HepG2 (cell line): Measurements from ENCODE around the gene TOR4A. TPM values are rescaled to one million over a fixed set of nuclear protein-coding genes. Genes with fewer than 3 reads are reported as not detected.

Experiments used
- ATAC-seq: fragments of 200-7000 bp; cut with Tn5 transposase; 3 replicates; pipeline ENCODE4 v1.9.1; 2020; ENCODE audit warnings: mild to moderate bottlenecking, moderate library complexity
- BruUV-seq: library from RNA; stranded (reverse); fragments of 400-500 nt; replicated peaks from 2 replicates; lab custom pipeline; 2021; lab: Mats Ljungman, UMichigan
- CTCF ChIA-PET: fragments of 300-600 bp; formaldehyde crosslinking; extraction: SDS; loops from one replicate; lab custom pipeline; 2021; ENCODE audit warnings: low total read pairs, inconsistent platforms, low intra/inter-chr PET ratio; lab: Yijun Ruan, JAX
- POLR2A ChIA-PET: fragments of 350-600 bp; sonication (Branson Sonifier 250); formaldehyde crosslinking; loops from one replicate; lab custom pipeline; 2020; ENCODE audit warnings: antibody characterized with exemption, inconsistent platforms; lab: Yijun Ruan, JAX
- DNase-seq: peaks from one replicate; pipeline ENCODE4 v3.0.0-alpha.2; 2015; ENCODE audit warnings: low spot score
- FAIRE-seq: peaks from 3 replicates; lab custom pipeline; 2011; peaks lifted over from hg19 to GRCh38; lab: Jason Lieb, UNC
- H2AFZ ChIP-seq: one replicate; pipeline ENCODE4 v1.6.1; 2011; ENCODE audit warnings: low read length, inconsistent platforms
- H3K27ac ChIP-seq: fragments of 300-600 bp; 3 replicates; pipeline ENCODE4 v1.8.0; 2011; ENCODE audit warnings: mixed run types, mild to moderate bottlenecking, mixed read lengths, low read length, inconsistent platforms; ENCODE audit not compliant: insufficient read depth; ENCODE audit errors: extremely low read length
- H3K27me3 ChIP-seq, 2 experiments: fragments of 200-600 bp in 1 of 2; 2 replicates in 1 of 2; 3 replicates in 1 of 2; pipeline versions ENCODE4 v1.6.0 to v1.8.0; 2011; ENCODE audit warnings: low read length in 2 of 2, mild to moderate bottlenecking in 2 of 2, moderate library complexity in 2 of 2, inconsistent platforms in 1 of 2; ENCODE audit not compliant: insufficient read depth in 2 of 2, control insufficient read depth in 1 of 2
- H3K36me3 ChIP-seq, 2 experiments: fragments of 200-600 bp in 1 of 2; replicated peaks in 1 of 2; 2 replicates in 1 of 2; 3 replicates in 1 of 2; pipeline versions ENCODE4 v1.5.1 to v1.8.0; 2011; ENCODE audit warnings: low read length in 2 of 2, inconsistent platforms in 1 of 2; ENCODE audit not compliant: insufficient read depth in 2 of 2, control insufficient read depth in 1 of 2
- H3K4me1 ChIP-seq: 2 replicates; pipeline ENCODE4 v1.5.1; 2012; ENCODE audit warnings: low read length, inconsistent platforms; ENCODE audit not compliant: insufficient read depth
- H3K4me2 ChIP-seq: 2 replicates; pipeline ENCODE4 v1.6.0; 2011; ENCODE audit warnings: low read depth, low read length, inconsistent platforms
- H3K4me3 ChIP-seq, 3 experiments: fragments of 200-600 bp in 1 of 3; sonication (generic), shearing (Covaris generic) in 1 of 3; replicated peaks in 1 of 3; 2 replicates each; pipeline ENCODE4 v1.5.1; 2011 to 2016; ENCODE audit warnings: low read length in 3 of 3, inconsistent platforms in 2 of 3, low read depth in 2 of 3, mild to moderate bottlenecking in 2 of 3, control low read depth in 1 of 3, mixed read lengths in 1 of 3; ENCODE audit not compliant: insufficient read depth in 1 of 3
- H3K79me2 ChIP-seq: one replicate; pipeline ENCODE4 v1.6.1; 2011; ENCODE audit warnings: low read length, inconsistent platforms; ENCODE audit not compliant: insufficient read depth
- H3K9ac ChIP-seq: 2 replicates; pipeline ENCODE4 v1.6.0; 2011; ENCODE audit warnings: mild to moderate bottlenecking, low read depth, low read length, inconsistent platforms; ENCODE audit not compliant: insufficient read depth
- H3K9me3 ChIP-seq: 2 replicates; pipeline ENCODE4 v1.5.1; 2012; ENCODE audit warnings: mild to moderate bottlenecking, low read length
- H4K20me1 ChIP-seq: 2 replicates; pipeline ENCODE4 v1.6.0; 2011; ENCODE audit warnings: inconsistent platforms, mild to moderate bottlenecking, low read length, moderate library complexity; ENCODE audit not compliant: insufficient read depth
- CBX1 ChIP-seq: IDR thresholded peaks from one replicate; pipeline ENCODE4 v1.6.1; 2016; ENCODE audit warnings: antibody characterized with exemption, low read depth
- HIC2 ChIP-seq: sonication (generic); formaldehyde crosslinking; IDR thresholded peaks from 2 replicates; pipeline ENCODE4 v1.9.0; 2022; ENCODE audit warnings: low read depth, missing genetic modification reagents
- HNRNPL ChIP-seq: fragments of 200-400 bp; formaldehyde crosslinking; IDR thresholded peaks from 2 replicates; pipeline ENCODE4 v1.6.1; 2017; ENCODE audit warnings: mild to moderate bottlenecking, low read depth, low read length
- HOXA7 ChIP-seq: sonication (generic); formaldehyde crosslinking; IDR thresholded peaks from 2 replicates; pipeline ENCODE4 v1.8.1; 2022; ENCODE audit warnings: mild to moderate bottlenecking, missing genetic modification reagents, moderate library complexity
- JUNB ChIP-seq: sonication (generic); formaldehyde crosslinking; IDR thresholded peaks from 2 replicates; pipeline ENCODE4 v1.8.0; 2022; ENCODE audit warnings: missing genetic modification reagents, mild to moderate bottlenecking, borderline replicate concordance
- MED1 ChIP-seq: sonication (generic); formaldehyde crosslinking; IDR thresholded peaks from 2 replicates; pipeline ENCODE4 v1.4.0; 2020; ENCODE audit warnings: missing genetic modification reagents
- PHF20 ChIP-seq: sonication (generic); formaldehyde crosslinking; IDR thresholded peaks from 2 replicates; pipeline ENCODE4 v1.5.0; 2020; ENCODE audit warnings: mild to moderate bottlenecking, missing genetic modification reagents
- PRMT3 ChIP-seq: sonication (generic); formaldehyde crosslinking; IDR thresholded peaks from 2 replicates; pipeline ENCODE4 v1.8.1; 2022; ENCODE audit warnings: low read depth, mild to moderate bottlenecking, moderate library complexity, missing genetic modification reagents, borderline replicate concordance
- SETDB1 ChIP-seq: sonication (generic); formaldehyde crosslinking; IDR thresholded peaks from 2 replicates; pipeline ENCODE4 v1.5.1; 2020; ENCODE audit warnings: missing genetic modification reagents, mild to moderate bottlenecking, borderline replicate concordance
- SNAI1 ChIP-seq: sonication (generic); formaldehyde crosslinking; IDR thresholded peaks from 2 replicates; pipeline ENCODE4 v1.5.0; 2020; ENCODE audit warnings: mild to moderate bottlenecking, missing genetic modification reagents, borderline replicate concordance
- SRY ChIP-seq: sonication (generic); formaldehyde crosslinking; IDR thresholded peaks from 2 replicates; pipeline ENCODE4 v1.8.0; 2022; ENCODE audit warnings: mild to moderate bottlenecking, missing genetic modification reagents
- TCF7 ChIP-seq: sonication (generic); IDR thresholded peaks from 2 replicates; pipeline ENCODE4 v1.6.1; 2016; ENCODE audit warnings: antibody characterized with exemption, low read depth
- TFAP4 ChIP-seq: sonication (generic); IDR thresholded peaks from 2 replicates; pipeline ENCODE4 v1.6.1; 2016; ENCODE audit warnings: low read depth, borderline replicate concordance
- ZBTB20 ChIP-seq: sonication (generic); formaldehyde crosslinking; IDR thresholded peaks from 2 replicates; pipeline ENCODE4 v1.8.1; 2023; ENCODE audit warnings: missing genetic modification reagents, low read depth, mild to moderate bottlenecking, borderline replicate concordance
- ZFAT ChIP-seq: sonication (generic); formaldehyde crosslinking; conservative IDR thresholded peaks from 2 replicates; pipeline ENCODE4 v1.8.1; 2023; ENCODE audit warnings: missing genetic modification reagents, inconsistent platforms
- ZNF547 ChIP-seq: sonication (generic); formaldehyde crosslinking; IDR thresholded peaks from 2 replicates; pipeline ENCODE4 v1.5.1; 2020; ENCODE audit warnings: mild to moderate bottlenecking, missing genetic modification reagents
- ZNF607 ChIP-seq: sonication (generic); formaldehyde crosslinking; IDR thresholded peaks from 2 replicates; pipeline ENCODE4 v1.5.1; 2020; ENCODE audit warnings: missing genetic modification reagents, mild to moderate bottlenecking, borderline replicate concordance
- ZNF782 ChIP-seq: sonication (generic); formaldehyde crosslinking; IDR thresholded peaks from 2 replicates; pipeline ENCODE4 v1.4.0; 2020; ENCODE audit warnings: missing genetic modification reagents, mild to moderate bottlenecking, borderline replicate concordance
- ZSCAN25 ChIP-seq: sonication (generic); formaldehyde crosslinking; IDR thresholded peaks from 2 replicates; pipeline ENCODE4 v1.8.0; 2022; ENCODE audit warnings: mild to moderate bottlenecking, missing genetic modification reagents
- WGBS: methylation state at CpG from one replicate; pipeline ENCODE4 v1.1.6; 2017; ENCODE audit warnings: low lambda C conversion rate; 5-methylcytosine and 5-hydroxymethylcytosine counted together
- in situ Hi-C: cut with HindIII; loops from 2 replicates; pipeline ENCODE4 v1.10.0; 2017; ENCODE audit warnings: low pct_unique_long_range_greater_than_20kb; ENCODE audit not compliant: extremely low pct_ligation_motif_present
- intact Hi-C: fragments of 100-400 bp; cut with micrococcal nuclease; formaldehyde crosslinking; loops from one replicate; pipeline ENCODE4 v1.10.0; 2022; ENCODE audit not compliant: unreplicated experiment
- polyA plus RNA-seq, 8 experiments: library from polyadenylated mRNA; depleted of rRNA in 3 of 8; stranded (reverse) in 7 of 8; unstranded in 1 of 8; fragments of >200 nt; fragmentation: Illumina TruSeq in 4 of 8; extraction: Trizol in 4 of 8; gene quantifications; 2 replicates each; pipeline versions ENCODE4 v1.2.1 to v1.2.3, GENCODE V29; 2011 to 2016; ENCODE audit warnings: low read depth in 4 of 8, missing spikeins in 1 of 8, mixed read lengths in 1 of 8; ENCODE audit not compliant: insufficient read depth in 1 of 8
- total RNA-seq, 5 experiments: library from RNA; depleted of rRNA; stranded (reverse); fragments of >200 nt; fragmentation: Illumina TruSeq; extraction: Trizol; gene quantifications; 2 replicates each; pipeline ENCODE4 v1.2.3, GENCODE V29; 2016; ENCODE audit warnings: low read depth in 1 of 5

Gene TOR4A
- total and polyA plus RNA-seq, 2 of the 13 experiments (the other 11 are each of a cell fraction or from before 2014, with no cell fraction given), result 11.1 to 14.2 TPM

- TF ChIP-seq PHF20 (CRISPR knock-in tag) (0 out of 2 replicates have a peak, but pooled peaks have one; percentile 17), PRMT3 (CRISPR knock-in tag) (no peak), ZBTB20 (CRISPR knock-in tag) (no peak), MED1 (CRISPR knock-in tag) (no peak), ZSCAN25 (CRISPR knock-in tag) (0 out of 2 replicates have a peak, but pooled peaks have one; percentile 13), HOXA7 (CRISPR knock-in tag) (0 out of 2 replicates have a peak, but pooled peaks have one; percentile 19), ZNF782 (CRISPR knock-in tag) (0 out of 2 replicates have a peak, but pooled peaks have one; percentile 10)
Measured at GRCh38 chr9:137234758-137235423, 42.6 kb upstream of the TOR4A start (continued).

- peak overlapping the region; percentile 72 for H3K9ac ChIP-seq
- peaks cover 15% of the 10 kb centered on the region for H3K79me2 ChIP-seq
- ChIA-PET POLR2A (interaction anchor here (0.7 to 7.4 kb wide), 14 partner anchors 8 to 180 kb away, joined by 4 to 78 read pairs (median 7); partner anchors contain the start of genes ANAPC2, CYSRT1, MAN1B1 and NELFB), CTCF (interaction anchor here (0.9 to 2.6 kb wide), 10 partner anchors 12 to 117 kb away, joined by 3 to 19 read pairs (median 3); partner anchors contain the start of genes ANAPC2, SSNA1 and TOR4A)
- BruUV-seq, result no TSS peak
- peak; percentile 45 for DNase-seq
- no peak overlapping the region for H2AFZ ChIP-seq
- peaks cover 59% of the 10 kb centered on the region for H3K4me1 ChIP-seq
- no peaks in the 10 kb centered on the region for H4K20me1 ChIP-seq
- no peaks in the 10 kb centered on the region for H3K9me3 ChIP-seq
- H3K27ac ChIP-seq, result peak overlapping the region; percentile 68
- no peaks in the 10 kb centered on the region for H3K27me3 ChIP-seq
- peak overlapping the region; percentile 85 for H3K4me2 ChIP-seq
- no peaks in the 10 kb centered on the region for H3K36me3 ChIP-seq
- peak; percentile 53 for ATAC-seq
- FAIRE-seq, result no peak
- intact Hi-C loops, result loop anchor here (2.0 kb wide), 1 partner anchor 13 kb away; the partner anchor contains the start of gene RNF208
- H3K4me3 ChIP-seq, result peak overlapping the region; percentile 67 to 81 (median 72)
- in situ Hi-C loops, result no loop called here
- WGBS, result 0% methylated on average over 3 of the region's 35 CpGs
- TF ChIP-seq SRY (CRISPR knock-in tag) (peak; percentile 8; the same call in 1 of the 2 replicates), CBX1 (no peak), ZFAT (CRISPR knock-in tag) (no peak), SETDB1 (CRISPR knock-in tag) (no peak), ZNF607 (CRISPR knock-in tag) (peak; percentile 16; the same call in 1 of the 2 replicates), HIC2 (CRISPR knock-in tag) (no peak), TFAP4 (no peak), JUNB (no peak), SNAI1 (CRISPR knock-in tag) (peak; percentile 82; the same call in 1 of the 2 replicates), ZNF547 (CRISPR knock-in tag) (no peak; the same call in none of the 2 replicates), TCF7 (no peak), HNRNPL (0 out of 2 replicates have a peak, but pooled peaks have one; percentile 13)
Measured at GRCh38 chr9:137235424-137236237, 41.9 kb upstream of the TOR4A start.
